Omental fat pad (tissue), 4 donors: ENCODE data around the gene CUL4A. TPM values are rescaled to one million over a fixed set of nuclear protein-coding genes. Genes with fewer than 3 reads are reported as not detected.

ENCODE experiments used
- ATAC-seq: fragments of 150-250 bp; one replicate; pipeline ENCODE4 v1.9.1; 2016; ENCODE audit warnings: mild to moderate bottlenecking, moderate library complexity; ENCODE audit not compliant: low FRiP score
- DNase-seq: peaks from one replicate; pipeline ENCODE4 v3.0.0-alpha.2; 2019; ENCODE audit warnings: low spot score
- total RNA-seq, 4 donors: library from RNA; depleted of rRNA; stranded (reverse); fragments of >200 nt; gene quantifications; one replicate each; pipeline ENCODE4 v1.1.0, GENCODE V29; 2016
- TF ChIP-seq, protein P1 (sequence below), 3 donors: fragments of 450-650 bp; IDR thresholded peaks; one replicate each; pipeline ENCODE4 v1.5.1; 2016 to 2017; ENCODE audit warnings: antibody characterized with exemption in 3 of 3, mild to moderate bottlenecking in 3 of 3, moderate library complexity in 2 of 3

CUL4A gene
- total RNA-seq, 4 donors from 2014 or later: 70.8 to 145 (median 86.8) TPM

DNA sequence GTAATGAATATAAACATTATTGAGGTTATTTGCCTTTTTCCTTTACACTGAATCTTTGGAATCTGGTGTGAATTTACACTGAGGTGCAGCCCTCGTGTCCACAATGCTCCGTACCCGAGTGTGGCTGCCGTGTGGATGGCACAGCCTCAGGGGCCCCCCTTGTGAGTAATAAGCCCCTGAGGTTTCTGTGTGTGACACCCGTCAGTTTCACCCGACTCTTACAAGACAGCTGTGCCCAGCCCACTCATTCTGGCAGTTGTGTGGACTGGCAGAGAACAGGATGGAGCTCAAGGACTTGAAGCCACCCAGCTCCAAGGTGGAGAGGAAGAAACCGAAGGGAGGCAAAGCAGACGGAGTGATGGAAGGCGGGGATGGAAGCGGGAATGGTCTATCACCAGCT, 43.1 kb upstream of the CUL4A start:
- no peak for ATAC-seq
- TF ChIP-seq, protein P1, sequence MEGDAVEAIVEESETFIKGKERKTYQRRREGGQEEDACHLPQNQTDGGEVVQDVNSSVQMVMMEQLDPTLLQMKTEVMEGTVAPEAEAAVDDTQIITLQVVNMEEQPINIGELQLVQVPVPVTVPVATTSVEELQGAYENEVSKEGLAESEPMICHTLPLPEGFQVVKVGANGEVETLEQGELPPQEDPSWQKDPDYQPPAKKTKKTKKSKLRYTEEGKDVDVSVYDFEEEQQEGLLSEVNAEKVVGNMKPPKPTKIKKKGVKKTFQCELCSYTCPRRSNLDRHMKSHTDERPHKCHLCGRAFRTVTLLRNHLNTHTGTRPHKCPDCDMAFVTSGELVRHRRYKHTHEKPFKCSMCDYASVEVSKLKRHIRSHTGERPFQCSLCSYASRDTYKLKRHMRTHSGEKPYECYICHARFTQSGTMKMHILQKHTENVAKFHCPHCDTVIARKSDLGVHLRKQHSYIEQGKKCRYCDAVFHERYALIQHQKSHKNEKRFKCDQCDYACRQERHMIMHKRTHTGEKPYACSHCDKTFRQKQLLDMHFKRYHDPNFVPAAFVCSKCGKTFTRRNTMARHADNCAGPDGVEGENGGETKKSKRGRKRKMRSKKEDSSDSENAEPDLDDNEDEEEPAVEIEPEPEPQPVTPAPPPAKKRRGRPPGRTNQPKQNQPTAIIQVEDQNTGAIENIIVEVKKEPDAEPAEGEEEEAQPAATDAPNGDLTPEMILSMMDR (IDR thresholded peaks at IDR 0.05): no peak
- DNase-seq: no peak

DNA sequence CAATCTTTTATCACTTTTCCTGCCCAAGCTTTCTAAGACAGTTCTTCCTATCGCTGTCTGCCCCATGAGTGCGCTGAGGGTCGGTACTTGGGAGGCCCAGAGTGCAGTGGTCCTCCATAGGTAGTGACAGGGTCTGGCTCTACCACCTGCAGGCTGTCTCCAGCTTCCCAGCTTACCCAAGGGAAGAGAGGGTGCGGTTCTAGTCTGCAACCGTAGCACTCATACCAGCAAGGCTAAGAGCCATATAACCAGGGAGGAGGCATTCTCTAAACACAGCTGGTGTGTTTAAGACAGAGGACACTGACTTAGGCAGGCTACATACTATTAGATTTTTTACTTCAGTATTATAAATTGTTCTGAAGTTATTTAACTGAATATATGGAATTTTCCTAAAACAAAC, 42.7 kb upstream of the CUL4A start:
- no peak for DNase-seq
- ATAC-seq: no peak
- TF ChIP-seq, protein P1 (IDR thresholded peaks at IDR 0.05): no peak

DNA sequence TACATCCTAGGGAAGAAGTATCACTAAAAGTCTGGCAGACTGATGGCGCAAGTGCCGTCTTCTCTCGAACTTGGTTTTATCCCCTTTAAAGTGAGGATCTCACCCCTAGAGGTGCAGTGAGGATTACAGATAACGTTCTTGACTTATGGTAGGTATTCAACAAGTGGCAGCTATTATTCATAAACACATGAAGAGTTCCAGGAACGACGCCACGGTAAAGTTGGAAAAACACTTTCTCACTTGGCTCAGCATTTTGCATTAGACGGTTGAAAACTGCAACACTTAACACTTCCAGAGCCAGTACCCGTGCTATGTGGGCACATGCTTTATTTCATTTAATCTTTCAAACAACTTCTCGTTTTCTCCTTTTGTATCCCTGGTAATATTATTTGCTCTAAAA, 42.3 kb upstream of the CUL4A start:
- DNase-seq (no peak), ATAC-seq (no peak)

DNA sequence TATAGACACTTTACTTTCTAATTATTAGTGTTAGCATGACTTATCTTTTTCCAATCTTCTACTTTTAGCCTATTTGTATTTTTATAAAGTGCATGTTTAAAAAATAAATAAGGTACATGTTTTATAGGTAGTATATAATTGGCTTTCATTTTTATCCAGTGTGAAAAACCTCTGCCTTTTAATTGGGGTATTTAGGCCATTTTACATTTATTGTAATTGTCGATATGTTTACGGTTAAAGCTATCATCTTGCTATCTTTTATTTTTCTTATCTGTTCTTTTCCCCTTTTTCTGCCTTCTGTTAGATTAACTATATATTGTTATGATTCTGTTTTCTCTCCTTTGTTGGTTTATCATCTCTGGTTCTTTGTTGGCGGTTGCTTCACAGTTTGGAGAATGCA, 41.8 kb upstream of the CUL4A start:
- ATAC-seq: no peak
- TF ChIP-seq, protein P1 (IDR thresholded peaks at IDR 0.05): no peak
- DNase-seq: no peak

More for the DNA sequence above, 42.3 kb upstream of the CUL4A start:
- TF ChIP-seq, protein P1 (IDR thresholded peaks at IDR 0.05): no peak

DNA sequence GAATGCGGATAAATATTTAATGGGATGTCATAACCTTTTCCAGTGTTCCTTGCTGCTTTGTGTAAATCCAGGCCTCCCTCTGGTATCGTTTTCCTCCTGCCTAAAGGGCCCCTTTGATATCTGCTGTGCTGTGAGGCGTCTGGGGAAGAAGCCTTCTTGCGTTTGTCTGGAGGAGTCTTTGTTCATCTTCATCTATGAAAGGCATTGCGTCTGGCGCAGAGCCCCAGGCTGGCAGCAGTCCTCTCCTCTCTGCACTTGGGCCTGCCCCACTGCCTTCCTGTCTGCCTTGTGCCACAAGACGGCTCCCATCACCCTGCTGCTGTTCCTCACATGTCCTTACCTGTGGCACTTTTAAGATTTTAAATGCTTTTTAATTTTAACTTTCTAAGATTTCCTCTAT, 41.2 kb upstream of the CUL4A start:
- DNase-seq (no peak), ATAC-seq (no peak)
- TF ChIP-seq, protein P1 (IDR thresholded peaks at IDR 0.05): no peak

DNA sequence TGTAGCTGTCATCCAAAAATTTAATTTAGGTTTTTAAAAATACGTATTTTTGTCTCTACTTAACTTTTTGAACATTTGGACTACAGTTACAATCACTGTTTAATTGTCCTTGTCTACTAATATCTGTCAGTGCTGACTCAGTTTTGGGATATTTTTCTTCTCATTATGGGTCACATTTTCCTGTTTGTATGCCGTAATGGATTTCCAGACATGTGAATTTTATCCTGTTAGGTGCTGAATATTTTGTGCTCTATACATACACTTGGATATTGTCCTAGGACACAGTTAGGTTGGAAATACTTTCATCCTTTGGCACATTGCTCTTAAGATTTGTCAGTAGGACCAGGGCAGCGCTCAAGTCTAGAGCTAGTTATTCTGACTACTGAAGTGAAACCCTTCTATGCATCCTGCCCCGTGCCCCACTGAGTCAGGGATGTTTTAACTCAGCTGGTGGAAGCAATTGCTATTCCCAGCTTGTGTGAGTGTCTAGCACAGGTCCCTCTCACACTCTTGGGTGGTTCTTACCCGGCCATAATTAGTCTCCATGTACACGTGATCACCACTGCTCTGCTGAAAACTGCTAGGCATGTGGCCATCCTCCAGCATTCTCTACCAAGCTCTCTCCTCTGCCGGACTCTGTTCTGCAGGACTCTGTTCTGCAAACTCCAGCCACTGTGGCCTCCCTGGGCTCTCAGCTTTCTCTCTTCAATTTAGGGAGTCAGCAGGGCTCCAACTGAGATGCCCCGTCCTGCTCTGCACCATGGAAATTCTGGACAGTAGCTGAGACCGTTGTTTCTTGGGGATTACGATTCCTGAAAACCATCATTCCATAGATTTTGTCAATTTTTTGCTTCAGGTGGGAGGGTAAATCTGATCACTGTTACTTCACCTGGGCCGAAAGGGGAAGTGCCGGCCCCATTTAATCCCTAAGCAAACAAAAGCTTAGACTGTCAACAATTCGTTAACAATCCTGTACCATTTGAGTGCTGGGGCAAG, 39.8 kb upstream of the CUL4A start:
- TF ChIP-seq, protein P1 (IDR thresholded peaks at IDR 0.05): no peak
- no peak for DNase-seq
- ATAC-seq: no peak

DNA sequence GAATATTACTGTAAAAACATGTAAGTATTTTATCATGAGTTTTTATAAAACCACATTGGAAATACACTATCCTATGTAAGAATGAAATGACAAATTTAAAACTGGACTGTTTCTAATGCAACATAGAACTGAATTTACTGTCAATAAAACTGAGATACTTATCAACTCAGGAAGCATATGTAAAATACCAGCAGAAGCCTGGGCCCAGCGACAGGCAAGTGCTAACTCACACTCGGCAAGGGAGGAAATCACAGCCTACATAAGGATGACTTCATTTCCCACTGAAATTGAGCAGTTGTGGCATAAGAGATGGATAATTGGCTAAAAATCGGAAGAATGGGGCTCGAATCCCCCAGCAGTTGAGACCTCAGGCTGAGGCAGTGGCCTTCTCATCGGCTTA, 38.9 kb upstream of the CUL4A start:
- TF ChIP-seq, protein P1 (IDR thresholded peaks at IDR 0.05): no peak
- no peak for ATAC-seq
- DNase-seq: no peak
